HCT116 (cell line): Measurements from ENCODE around the gene DGCR8. TPM values are rescaled to one million over a fixed set of nuclear protein-coding genes. Genes with fewer than 3 reads are reported as not detected.

Source experiments
- ATAC-seq: fragments of 200-7000 bp; cut with Tn5 transposase; 2 replicates; pipeline ENCODE4 v1.9.1; 2020; ENCODE audit warnings: mild to moderate bottlenecking, moderate library complexity
- BruUV-seq: library from RNA; stranded (reverse); fragments of 400-500 nt; replicated peaks from 2 replicates; lab custom pipeline; 2021; lab: Mats Ljungman, UMichigan
- CTCF ChIA-PET: fragments of 300-600 bp; sonication (Branson Sonifier 250); formaldehyde crosslinking; loops from one replicate; lab custom pipeline; 2021; ENCODE audit warnings: antibody characterized with exemption; lab: Charles Lee
- POLR2A ChIA-PET: fragments of 300-600, 350-600 bp; sonication (Branson Sonifier 250); formaldehyde crosslinking; loops from one replicate; lab custom pipeline; 2021; ENCODE audit warnings: antibody characterized with exemption; lab: Charles Lee
- RAD21 ChIA-PET, 2 experiments: fragments of 300-600 bp; sonication (Branson Sonifier 250); formaldehyde crosslinking; loops; one replicate each; lab custom pipeline; 2023; ENCODE audit warnings: low total read pairs in 2 of 2; ENCODE audit not compliant: uncharacterized antibody in 2 of 2, unreplicated experiment in 2 of 2, low non-redundant PET in 1 of 2; lab: Charles Lee
- DNase-seq: peaks from one replicate; pipeline ENCODE4 v3.0.0-alpha.2; 2010; ENCODE audit warnings: low read depth, low spot score
- H2AFZ ChIP-seq: fragments of 200-600 bp; shearing (Covaris generic), sonication (generic); 2 replicates; pipeline ENCODE4 v1.6.1; 2017; ENCODE audit warnings: low read depth, mixed run types, mixed read lengths, antibody characterized with exemption, low read length; ENCODE audit not compliant: poor library complexity, severe bottlenecking
- H3K27ac ChIP-seq: 2 replicates; pipeline ENCODE4 v1.5.1; 2012; ENCODE audit warnings: low read depth, low read length
- H3K27me3 ChIP-seq: fragments of 200-600 bp; sonication (generic); 2 replicates; pipeline ENCODE4 v1.6.1; 2016; ENCODE audit warnings: mixed run types, low read length, mixed read lengths; ENCODE audit not compliant: insufficient read depth
- H3K36me3 ChIP-seq, 2 experiments: fragments of 200-500 bp in 1 of 2; fragments of 200-600 bp in 1 of 2; sonication (Bioruptor generic) in 1 of 2; sonication (generic) in 1 of 2; 2 replicates each; pipeline versions ENCODE4 v1.5.1 to v1.6.1; 2014 to 2016; ENCODE audit warnings: low read length in 2 of 2, inconsistent platforms in 1 of 2, mixed read lengths in 1 of 2, mixed run types in 1 of 2; ENCODE audit not compliant: insufficient read depth in 2 of 2, control insufficient read depth in 1 of 2
- H3K4me1 ChIP-seq, 2 experiments: fragments of 200-600 bp in 1 of 2; sonication (generic) in 1 of 2; 2 replicates each; pipeline versions ENCODE4 v1.5.1 to v1.6.1; 2012 to 2017; ENCODE audit warnings: low read length in 2 of 2, inconsistent platforms in 1 of 2, mild to moderate bottlenecking in 1 of 2, mixed read lengths in 1 of 2, mixed run types in 1 of 2, moderate library complexity in 1 of 2; ENCODE audit not compliant: insufficient read depth in 2 of 2, control insufficient read depth in 1 of 2
- H3K4me2 ChIP-seq: fragments of 200-600 bp; sonication (generic); 2 replicates; pipeline ENCODE4 v1.6.1; 2017; ENCODE audit warnings: mixed run types, low read length, mixed read lengths
- H3K4me3 ChIP-seq, 2 experiments: fragments of 200-600 bp in 1 of 2; sonication (generic) in 1 of 2; replicated peaks in 1 of 2; 2 replicates each; pipeline ENCODE4 v1.5.1; 2011 to 2016; ENCODE audit warnings: low read length in 2 of 2, control low read depth in 1 of 2, low read depth in 1 of 2, mild to moderate bottlenecking in 1 of 2, mixed read lengths in 1 of 2, mixed run types in 1 of 2
- H3K79me2 ChIP-seq: fragments of 200-600 bp; sonication (generic); 2 replicates; pipeline ENCODE4 v1.6.1; 2017; ENCODE audit warnings: mild to moderate bottlenecking, mixed run types, low read length, moderate library complexity, mixed read lengths; ENCODE audit not compliant: insufficient read depth
- H3K9ac ChIP-seq: fragments of 200-600 bp; sonication (generic); 2 replicates; pipeline ENCODE4 v1.6.1; 2016; ENCODE audit warnings: low read length, mixed read lengths
- H3K9me2 ChIP-seq: fragments of 200-600 bp; sonication (generic), shearing (Covaris generic); 2 replicates; pipeline ENCODE4 v1.6.1; 2017; ENCODE audit warnings: mixed run types, mild to moderate bottlenecking, moderate library complexity; ENCODE audit not compliant: insufficient read depth
- H3K9me3 ChIP-seq, 2 experiments: fragments of 200-500 bp in 1 of 2; fragments of 200-600 bp in 1 of 2; sonication (Bioruptor generic) in 1 of 2; sonication (generic) in 1 of 2; 2 replicates each; pipeline ENCODE4 v1.6.1; 2014 to 2017; ENCODE audit warnings: low read length in 2 of 2, mixed read lengths in 2 of 2, inconsistent platforms in 1 of 2, low read depth in 1 of 2, mild to moderate bottlenecking in 1 of 2, mixed run types in 1 of 2, moderate library complexity in 1 of 2; ENCODE audit not compliant: control insufficient read depth in 1 of 2, insufficient read depth in 1 of 2
- H4K20me1 ChIP-seq: fragments of 200-600 bp; sonication (generic), shearing (Covaris generic); 2 replicates; pipeline ENCODE4 v1.6.1; 2017; ENCODE audit warnings: mixed run types, mild to moderate bottlenecking, moderate library complexity; ENCODE audit not compliant: insufficient read depth
- ATF3 ChIP-seq: IDR thresholded peaks from 2 replicates; pipeline ENCODE4 v1.6.1; 2012
- CEBPB ChIP-seq: IDR thresholded peaks from 2 replicates; pipeline ENCODE4 v1.6.1; 2012; ENCODE audit warnings: low read depth
- CTCF ChIP-seq, 3 experiments: fragments of 200-600 bp in 1 of 3; sonication (generic) in 1 of 3; IDR thresholded peaks in 2 of 3; conservative IDR thresholded peaks in 1 of 3; 2 replicates each; pipeline ENCODE4 v1.5.1; 2012 to 2017; ENCODE audit warnings: low read depth in 2 of 3, low read length in 2 of 3, antibody characterized with exemption in 1 of 3, borderline replicate concordance in 1 of 3, control low read depth in 1 of 3, mild to moderate bottlenecking in 1 of 3, mixed read lengths in 1 of 3, mixed run types in 1 of 3, moderate library complexity in 1 of 3; ENCODE audit not compliant: insufficient read depth in 1 of 3
- EZH2 ChIP-seq: fragments of 200-600 bp; sonication (generic); IDR thresholded peaks from 2 replicates; pipeline ENCODE4 v1.6.1; 2017; ENCODE audit warnings: antibody characterized with exemption, mixed run types
- EZH2phosphoT487 ChIP-seq: fragments of 200-600 bp; IDR thresholded peaks from 2 replicates; pipeline ENCODE4 v1.6.1; 2018; ENCODE audit warnings: antibody characterized with exemption, borderline replicate concordance
- JUND ChIP-seq: IDR thresholded peaks from 2 replicates; pipeline ENCODE4 v1.6.1; 2012
- POLR2AphosphoS5 ChIP-seq: IDR thresholded peaks from 2 replicates; pipeline ENCODE4 v1.6.1; 2011; ENCODE audit warnings: mild to moderate bottlenecking, low read depth, low read length, moderate library complexity
- REST ChIP-seq: IDR thresholded peaks from 2 replicates; pipeline ENCODE4 v1.6.1; 2012; ENCODE audit warnings: low read depth
- SP1 ChIP-seq: IDR thresholded peaks from 2 replicates; pipeline ENCODE4 v1.6.1; 2012; ENCODE audit warnings: low read depth
- YY1 ChIP-seq: IDR thresholded peaks from 2 replicates; pipeline ENCODE4 v1.6.1; 2011; ENCODE audit warnings: low read length, low read depth, moderate library complexity, mild to moderate bottlenecking; ENCODE audit not compliant: insufficient replicate concordance; ENCODE audit errors: extremely low read depth
- ZBTB33 ChIP-seq: IDR thresholded peaks from 2 replicates; pipeline ENCODE4 v1.6.1; 2011; ENCODE audit warnings: mild to moderate bottlenecking, low read length, moderate library complexity; ENCODE audit not compliant: insufficient replicate concordance; ENCODE audit errors: extremely low read depth
- ZFX ChIP-seq: fragments of 450-650 bp; IDR thresholded peaks from 2 replicates; pipeline ENCODE4 v1.6.1; 2017
- intact Hi-C: fragments of 100-400 bp; cut with micrococcal nuclease; formaldehyde crosslinking; loops from 2 replicates; pipeline ENCODE4 v1.10.0; 2022
- total RNA-seq: library from RNA; stranded (reverse); gene quantifications from one replicate; pipeline ENCODE4 v1.2.1, GENCODE V29; 2021; ENCODE audit not compliant: unreplicated experiment

The DGCR8 gene
- total RNA-seq, 1 experiment from 2014 or later: 43.8 TPM

- no peak overlapping the region for H3K4me3 ChIP-seq
- no peaks in the 10 kb centered on the region for H3K4me1 ChIP-seq
- no peaks in the 10 kb centered on the region for H3K9me3 ChIP-seq
- no peaks in the 10 kb centered on the region for H3K27me3 ChIP-seq
- TF ChIP-seq CEBPB (no peak), EZH2phosphoT487 (no peak), EZH2 (no peak), ATF3 (no peak), CTCF (IDR thresholded peaks at IDR 0.05 in 2 of 3, conservative IDR thresholded peaks at IDR 0.05 in 1 of 3; ENCODE audit: borderline replicate concordance in 1 of 3, insufficient read depth in 1 of 3, low read depth in 2 of 3, low read length in 2 of 3) (no peak), YY1 (no peak), REST (no peak), JUND (no peak), ZFX (no peak), SP1 (no peak), POLR2AphosphoS5 (no peak), ZBTB33 (no peak)
- TF ChIP-seq, all 23 proteins: peak for 0
- no TSS peak for BruUV-seq
- CTCF ChIA-PET: no interaction called here
- Histone ChIP-seq H4K20me1 (no peaks in the 10 kb centered on the region), H3K4me2 (no peak overlapping the region), H3K27ac (no peak overlapping the region), H2AFZ (no peak overlapping the region), H3K79me2 (no peaks in the 10 kb centered on the region), H3K9ac (no peak overlapping the region), H3K36me3 (no peaks in the 10 kb centered on the region; a peak in 1 of 4 replicates), H3K9me2 (no peaks in the 10 kb centered on the region)
- RAD21 ChIA-PET: interaction anchor here in 1 of 2 experiments (0.8 kb wide), 1 partner anchor 130 kb away, joined by 7 read pairs; no protein-coding TSS in a partner anchor
- POLR2A ChIA-PET: no interaction called here
- no peak for ATAC-seq
- intact Hi-C loops: no loop called here
- DNase-seq: no peak
Observed at GRCh38 chr22:20039683-20040325, 40.2 kb upstream of the DGCR8 start.
